A673 (cell line): ENCODE data around the gene MROH2A.

Source experiments
- CTCF ChIP-seq: fragments of 300-800, 200-600 bp; sonication (generic); conservative IDR thresholded peaks from 2 replicates; pipeline ENCODE4 v1.5.1; 2017; ENCODE audit warnings: low read depth, mild to moderate bottlenecking, antibody characterized with exemption, low read length, moderate library complexity, mixed read lengths
- EZH2 ChIP-seq: fragments of 200-600 bp; sonication (generic); IDR thresholded peaks from 2 replicates; pipeline ENCODE4 v1.6.1; 2017; ENCODE audit warnings: borderline replicate concordance, low read depth, mild to moderate bottlenecking, mixed read lengths, antibody characterized with exemption, low read length; ENCODE audit not compliant: poor library complexity, severe bottlenecking

GRCh38 chr2:233768076-233768475, 10.1 kb upstream of the MROH2A start:
- no peak for TF ChIP-seq CTCF
- TF ChIP-seq EZH2 = no peak
